ENCODE measurements around the gene SLC1A2. TPM values are rescaled to one million over a fixed set of nuclear protein-coding genes. Genes with fewer than 3 reads are reported as not detected.

SLC1A2 gene
- total RNA-seq (2012; rRNA removed) (0.54 and 0.56 TPM in 2 replicates), polyA plus RNA-seq (2012; rRNA removed) (0.15 and 0.17 TPM in 2 replicates), Bru-seq, nascent RNA (percentile 50 among the genes with signal in this experiment), BruChase-seq, experiment 1, labeled RNA remaining after a 6-hour chase (percentile 45 among the genes with signal in this experiment), BruChase-seq, experiment 2, labeled RNA remaining after a 2-hour chase (percentile 57 among the genes with signal in this experiment)
- polyA plus RNA-seq (2012; cell fraction: cytosol; rRNA removed): 0.01 and 0.05 TPM in 2 replicates
- polyA plus RNA-seq (2012; cell fraction: nucleus; rRNA removed; ENCODE audit: low replicate concordance): 0.41 and 2.7 TPM in 2 replicates
- long read RNA-seq: 0 reads

- Histone ChIP-seq H4K20me1 (ENCODE audit: insufficient read depth, low read length) (no peaks in the 10 kb centered on the region; the same call in 1 of the 2 replicates), H2BK120ac (ENCODE audit: low read depth, low read length) (no peak within 1 kb of the TSS), H2AK5ac (ENCODE audit: low read depth, low read length) (no peak within 1 kb of the TSS), H4K91ac (ENCODE audit: insufficient read depth, low read depth, low read length) (no peak within 1 kb of the TSS), H3K9me3 (ENCODE audit: control insufficient read depth, insufficient read depth, low read length) (no peaks in the 10 kb centered on the region), H3K23ac (ENCODE audit: low read depth, low read length) (no peak within 1 kb of the TSS), H3K9ac (ENCODE audit: low read depth, low read length) (no peak within 1 kb of the TSS), H2BK20ac (ENCODE audit: low read depth, low read length) (no peak within 1 kb of the TSS), H3K56ac (ENCODE audit: extremely low read depth, insufficient read depth, low read length) (no peak within 1 kb of the TSS), H2AK9ac (replicated peaks; ENCODE audit: low read depth, low read length, poor library complexity) (peak within 1 kb of the TSS; percentile 6), H3K4me1 (ENCODE audit: control insufficient read depth, insufficient read depth, low read length) (peaks cover 2% of the 10 kb centered on the region; the same call in 1 of the 2 replicates), H3K9me1 (ENCODE audit: insufficient read depth, low read length) (peaks cover 3% of the 10 kb centered on the region; the same call in 1 of the 2 replicates), H3K27me3 (ENCODE audit: control insufficient read depth, insufficient read depth, low read length) (peaks cover 24% of the 10 kb centered on the region), H4K5ac (ENCODE audit: low read depth, low read length) (no peak within 1 kb of the TSS), H3K27ac (ENCODE audit: insufficient read depth, low read length) (no peak within 1 kb of the TSS), H3K14ac (replicated peaks; ENCODE audit: low read depth, low read length) (no peak within 1 kb of the TSS), H3K18ac (ENCODE audit: low read depth, low read length) (no peak within 1 kb of the TSS), H4K8ac (ENCODE audit: low read depth in 2 of 2, low read length in 2 of 2) (peak within 1 kb of the TSS in 1 of 2 experiments; percentile 32; a peak in 2 of 4 replicates), H3K4me3 (ENCODE audit: insufficient read depth, low read depth, low read length) (peak within 1 kb of the TSS; percentile 48), H3K79me1 (ENCODE audit: low read depth in 1 of 2, low read length in 2 of 2) (no peaks in the 10 kb centered on the region), H2BK15ac (ENCODE audit: low read depth, low read length) (no peak within 1 kb of the TSS), H3K4me2 (ENCODE audit: low read depth, low read length) (peak within 1 kb of the TSS; percentile 65), H2BK5ac (ENCODE audit: low read depth, low read length, poor library complexity, severe bottlenecking) (no peak within 1 kb of the TSS), H3K36me3 (ENCODE audit: control insufficient read depth, insufficient read depth, low read length) (peaks cover 6% of the 10 kb centered on the region; the same call in 1 of the 2 replicates), H3K4ac (ENCODE audit: low read depth, low read length) (no peak within 1 kb of the TSS), H2AFZ (replicated peaks; ENCODE audit: low read length, poor library complexity) (peak within 1 kb of the TSS; percentile 85)
- no TSS peak for BruUV-seq (replicated peaks)
- DNase-seq: peak; percentile 19
- TF ChIP-seq RAD21 (IDR thresholded peaks at IDR 0.05; ENCODE audit: low read length) (no peak), RCOR1 (IDR thresholded peaks at IDR 0.05; ENCODE audit: insufficient replicate concordance, low read length) (no peak), USF2 (IDR thresholded peaks at IDR 0.05; ENCODE audit: low read depth, low read length) (no peak), CTCF (conservative IDR thresholded peaks at IDR 0.05; ENCODE audit: low read depth, low read length) (no peak), NFE2L2 (IDR thresholded peaks at IDR 0.05; ENCODE audit: low read depth, low read length) (no peak)
- CTCF ChIA-PET: interaction anchor here (0.6 kb wide), 1 partner anchor 236 kb away, joined by 4 read pairs; no protein-coding TSS in a partner anchor
- dilution Hi-C loops (cut with HindIII; ENCODE audit: low sequenced_read_pairs, unreplicated experiment): no loop called here
- in situ Hi-C loops (cut with MboI; ENCODE audit: low sequenced_read_pairs): no loop called here
- intact Hi-C loops (cut with micrococcal nuclease): no loop called here
- POLR2A ChIA-PET (ENCODE audit: unreplicated experiment): no interaction called here
- ATAC-seq (ENCODE audit: low read depth): peak; percentile 70
- 0% methylated on average over 24 of the region's 71 CpGs; no CpG with 5 or more reads in 1 of the 2 experiments for WGBS, 2 experiments (ENCODE audit: extremely low coverage in 2 of 2, insufficient read length in 1 of 2)
Measured at GRCh38 chr11:35419184-35419829, at the start of gene SLC1A2. SLC1A2 (minus strand) TSS chr11:35419558; CDS start chr11:35418966, 592 bp downstream.

Data from IMR-90 (cell line).